ENCODE results near the gene WDR49.
"Not testable (repeated sequence)": the region's sequence is repeated elsewhere in the genome, so short reads cannot be mapped to it uniquely, and the experiment has no call there.

Gene WDR49

GRCh38 chr3:167653760-167654159 lies at the start of gene WDR49:
WDR49 (minus strand) TSS chr3:167653942; CDS start chr3:167653425, 517 bp downstream.
- no peak for DNase-seq

DNA sequence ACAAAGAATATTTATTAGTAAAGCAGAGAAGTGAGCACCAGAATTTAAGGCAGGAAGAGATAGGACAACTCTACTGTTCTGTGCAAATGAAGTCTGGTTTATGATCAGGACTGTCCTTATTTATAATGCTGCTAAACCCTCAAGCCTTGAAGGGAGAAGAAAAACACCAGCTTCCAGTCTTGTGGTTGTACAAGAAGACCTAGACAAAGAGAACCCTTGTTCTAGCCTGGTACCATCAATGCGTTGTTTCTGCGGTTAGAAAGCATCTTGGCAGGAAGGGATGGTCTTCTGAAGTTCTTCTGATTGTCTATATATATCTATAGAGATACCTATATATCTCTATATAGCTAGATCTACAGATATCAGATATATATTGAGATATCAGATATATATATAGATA lies 47.2 kb upstream of the WDR49 start:
- no peak for DNase-seq

DNA sequence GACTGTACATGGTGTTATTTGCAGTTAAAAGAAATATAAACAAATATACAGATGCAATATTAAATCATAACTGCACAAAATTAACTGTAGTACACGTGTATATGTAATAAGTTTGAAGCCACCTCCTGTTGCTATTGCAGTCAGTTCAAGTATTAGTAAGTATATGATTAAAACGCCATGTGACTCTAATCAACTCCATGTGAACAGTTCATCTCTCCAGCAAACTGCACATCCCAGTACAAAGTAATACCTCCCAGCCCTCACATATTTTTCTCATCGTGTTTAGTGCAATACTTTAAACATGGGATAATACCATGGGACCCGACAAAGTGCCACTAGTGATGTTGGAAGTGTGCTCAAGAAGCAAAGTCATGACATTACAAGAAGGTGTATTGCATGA lies 46.3 kb upstream of the WDR49 start:
- no peak for DNase-seq

- no peak for DNase-seq
These were observed 40.4 kb upstream of the WDR49 start for GRCh38 chr3:167694121-167694520.

DNA sequence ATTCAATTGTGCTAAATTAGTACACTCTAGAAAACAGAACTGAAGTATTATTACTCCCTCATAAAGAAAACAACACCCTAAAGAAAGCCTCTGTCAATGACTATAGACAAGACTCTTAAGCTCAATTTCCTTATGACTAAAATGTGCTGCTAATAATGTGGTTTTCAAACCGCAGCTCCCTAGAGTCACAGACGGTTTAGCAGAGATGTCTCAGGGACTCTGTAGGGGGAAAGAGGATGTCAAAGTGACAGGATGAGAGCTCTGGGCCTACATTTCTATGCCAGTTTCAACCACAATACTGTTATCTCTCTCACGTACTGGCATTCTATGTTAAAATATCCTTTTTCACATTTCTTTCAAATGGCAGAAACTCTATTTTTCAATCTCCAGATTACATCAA lies 37.6 kb upstream of the WDR49 start:
- peak; percentile 25 for DNase-seq

GRCh38 chr3:167684388-167684993 lies 30.7 kb upstream of the WDR49 start:
- peak; percentile 49 for DNase-seq

DNA sequence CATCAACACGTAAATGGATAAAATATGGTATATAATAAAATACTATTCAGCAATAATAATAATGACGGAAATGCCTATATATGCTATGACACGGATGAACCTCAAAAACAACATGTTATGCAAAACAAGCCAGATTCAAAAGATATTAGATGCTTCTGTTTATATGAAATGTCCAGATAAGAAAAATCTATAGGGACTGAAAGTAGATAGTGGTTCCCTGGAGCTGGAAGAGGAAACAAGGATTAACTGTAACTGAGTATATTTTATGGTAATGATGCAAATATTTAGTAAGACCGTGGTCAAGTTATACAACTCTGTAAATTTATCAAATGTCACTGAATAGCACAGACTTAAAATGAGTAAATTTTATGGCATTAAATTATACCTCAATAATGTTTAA lies 25.8 kb upstream of the WDR49 start:
- DNase-seq = no peak

- DNase-seq = no peak
These were observed 22.1 kb upstream of the WDR49 start for GRCh38 chr3:167675848-167676247.

- no peak for DNase-seq
These were observed 19.5 kb upstream of the WDR49 start for GRCh38 chr3:167673221-167673620.

- DNase-seq = no peak
These were observed 18.2 kb upstream of the WDR49 start for GRCh38 chr3:167671878-167672427.

GRCh38 chr3:167669699-167670098 lies 16.0 kb upstream of the WDR49 start:
- DNase-seq = no peak

DNA sequence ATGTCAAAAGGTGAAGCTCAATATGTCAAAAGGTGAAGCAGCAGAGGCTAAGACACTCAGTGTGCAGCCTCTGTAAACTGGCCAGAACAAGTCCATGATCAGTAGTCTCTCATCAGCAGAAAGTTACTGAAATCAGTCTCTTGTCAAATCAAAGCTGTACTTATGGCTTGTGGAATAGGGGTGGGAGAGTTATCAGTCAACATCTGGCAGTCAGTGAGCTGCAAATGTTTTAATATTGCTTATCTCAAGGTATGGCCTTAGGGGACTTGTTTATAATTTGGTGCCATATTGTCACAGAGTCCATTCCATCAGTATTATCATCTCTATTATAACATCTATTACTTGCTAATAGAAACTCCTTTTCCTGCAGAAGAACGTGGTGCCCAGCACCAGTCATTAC lies 14.9 kb upstream of the WDR49 start:
- no peak for DNase-seq

- no peak for DNase-seq
These were observed 12.8 kb upstream of the WDR49 start for GRCh38 chr3:167666563-167666962.

DNA sequence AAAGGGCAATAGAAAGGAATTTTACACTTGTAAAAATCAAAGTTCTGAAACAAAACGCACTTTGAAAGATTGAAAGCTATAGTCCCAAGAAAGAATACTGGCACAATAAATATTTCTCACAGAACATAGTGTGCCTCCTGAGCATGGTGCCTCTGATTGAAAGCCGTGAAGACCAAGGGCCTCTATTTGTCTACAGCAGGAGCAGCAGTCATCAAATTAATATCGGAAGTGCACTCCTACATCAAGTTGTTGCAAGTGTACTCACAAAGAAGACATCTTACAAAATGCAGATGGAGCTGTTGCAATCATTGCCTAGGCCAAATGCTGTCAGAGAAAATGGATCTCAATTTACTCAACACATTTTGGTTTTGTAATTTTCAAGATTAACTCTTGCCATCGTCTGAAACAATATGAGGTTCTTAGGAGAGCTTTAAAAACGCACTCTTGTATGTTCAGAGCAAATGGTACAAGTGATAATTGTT lies 9.2 kb upstream of the WDR49 start:
- DNase-seq = no peak

- DNase-seq = no peak
These were observed 4.0 kb upstream of the WDR49 start for GRCh38 chr3:167657684-167658225.

DNA sequence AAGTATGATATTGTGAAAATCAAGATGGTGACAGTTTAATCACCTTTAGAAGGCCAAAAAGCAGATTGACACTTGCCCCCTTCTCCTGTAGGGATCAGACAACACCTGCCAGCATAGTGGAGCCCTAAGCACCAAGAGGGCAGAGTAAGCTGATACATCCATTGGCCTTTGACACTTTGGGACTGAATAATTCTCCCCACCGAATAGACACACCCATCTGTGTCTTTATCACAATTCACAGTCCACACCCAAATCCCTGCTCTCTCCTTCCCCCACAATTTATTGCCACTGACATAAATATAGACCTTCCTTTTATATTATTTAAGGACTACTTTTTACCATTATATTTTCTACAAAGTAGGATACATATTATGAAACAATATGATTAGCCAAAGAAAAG lies 3.1 kb upstream of the WDR49 start:
- DNase-seq = no peak

GRCh38 chr3:167653155-167653554 lies 587 bp downstream of the WDR49 start:
- no peak for DNase-seq

- DNase-seq = no peak
These were observed 1.9 kb downstream of the WDR49 start for GRCh38 chr3:167651826-167652225.

- no peak for DNase-seq
These were observed 3.3 kb downstream of the WDR49 start for GRCh38 chr3:167650459-167650858.

- DNase-seq = no peak
These were observed 4.0 kb downstream of the WDR49 start for GRCh38 chr3:167649746-167650145.

DNA sequence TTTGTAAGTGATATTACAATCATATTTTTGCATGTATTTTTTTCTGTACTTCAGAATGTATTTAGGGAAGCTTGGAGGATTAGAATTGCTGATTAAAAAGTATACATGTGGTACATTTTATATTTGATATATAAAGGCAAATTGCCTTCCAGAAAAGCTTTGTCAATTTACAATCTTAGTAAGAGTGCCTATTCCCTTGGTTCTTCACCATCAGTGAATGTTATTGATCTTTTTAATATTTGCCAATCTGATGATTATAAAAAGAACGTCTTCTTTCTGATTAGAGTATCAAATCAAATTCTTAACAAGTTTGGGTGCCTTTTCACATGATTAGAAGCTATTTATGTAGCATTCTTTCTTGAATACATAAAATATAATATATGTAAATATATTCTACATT lies 9.1 kb downstream of the WDR49 start:
- no peak for DNase-seq

DNA sequence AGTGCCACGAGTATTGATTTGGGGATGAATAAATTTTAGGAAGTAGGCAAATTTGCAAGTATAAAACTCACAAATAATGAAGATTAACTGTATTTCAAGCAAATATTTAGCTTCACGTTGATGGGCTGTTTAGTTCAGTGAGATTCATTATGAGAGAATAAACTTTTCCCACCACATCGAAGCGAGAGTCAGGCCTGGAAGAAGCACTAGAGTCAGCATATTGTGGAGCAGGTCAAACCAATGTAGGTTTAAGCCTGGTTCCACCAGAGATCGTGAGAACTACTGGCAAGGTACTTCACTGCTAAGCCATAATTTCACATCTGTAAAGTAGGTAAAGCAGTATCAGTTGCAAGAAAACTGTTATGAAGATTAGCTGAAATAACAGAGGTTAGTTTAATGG lies 22.3 kb downstream of the WDR49 start:
- DNase-seq = no peak

GRCh38 chr3:167626490-167626889 lies 27.3 kb downstream of the WDR49 start:
- DNase-seq = no peak

DNA sequence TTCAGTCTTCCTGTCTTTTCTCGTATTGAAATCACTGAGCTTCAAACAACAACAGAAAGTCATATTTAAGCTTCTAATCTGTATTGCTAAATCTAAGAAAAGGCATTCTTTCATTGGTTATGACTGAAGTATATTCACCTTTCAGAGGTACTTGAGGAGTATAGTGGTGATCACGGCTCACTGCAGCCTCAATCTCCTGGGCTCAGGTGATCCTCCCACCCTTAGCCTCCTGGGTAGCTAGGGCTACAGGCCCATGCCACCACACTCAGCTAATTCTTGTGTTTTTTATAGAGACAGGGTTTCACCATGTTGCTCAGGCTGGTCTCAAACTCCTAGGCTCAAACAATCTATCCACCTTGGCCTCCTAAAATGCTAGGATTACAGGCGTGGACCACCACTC lies 38.7 kb downstream of the WDR49 start:
- DNase-seq = no peak

DNA sequence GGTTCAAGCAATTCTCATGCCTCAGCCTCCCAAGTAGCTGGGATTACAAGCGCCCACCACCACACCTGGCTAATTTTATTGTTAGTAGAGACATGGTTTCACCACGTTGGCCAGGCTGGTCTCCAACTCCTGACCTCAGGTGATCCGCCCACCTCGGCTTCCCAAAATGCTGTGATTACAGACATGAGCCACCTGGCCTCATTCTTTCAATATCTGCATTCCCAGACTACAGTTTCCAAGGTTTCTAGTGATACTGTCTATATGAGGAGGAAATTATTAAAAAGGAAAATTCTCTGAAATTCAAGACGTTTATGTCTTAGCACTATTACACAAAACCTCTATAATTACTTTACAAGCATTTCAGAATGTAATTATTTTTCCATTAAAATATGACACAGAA lies 39.5 kb downstream of the WDR49 start:
- DNase-seq = not testable (repeated sequence)
